Measurements from ENCODE around the gene RNASEH1. TPM values are rescaled to one million over a fixed set of nuclear protein-coding genes. Genes with fewer than 3 reads are reported as not detected.

Gene RNASEH1
- total RNA-seq, 3 donors from 2014 or later: 14.4 to 24.2 (median 19.5) TPM

GRCh38 chr2:3542107-3542506 lies 16.0 kb downstream of the RNASEH1 start:
- intact Hi-C loops (cut with DNase I, micrococcal nuclease): no loop called here
- H3K4me3 ChIP-seq: no peak overlapping the region
- ATAC-seq (no peak), DNase-seq (no peak)
- TF ChIP-seq CTCF (IDR thresholded peaks at IDR 0.05): no peak
- no peaks in the 10 kb centered on the region for H3K9me3 ChIP-seq
- H3K36me3 ChIP-seq (ENCODE audit: low read depth): peaks cover 6% of the 10 kb centered on the region
- H3K4me1 ChIP-seq (ENCODE audit: low read depth): no peaks in the 10 kb centered on the region

- peaks cover 6% of the 10 kb centered on the region for H3K36me3 ChIP-seq (ENCODE audit: low read depth)
- intact Hi-C loops (cut with DNase I, micrococcal nuclease): no loop called here
- ATAC-seq: no peak
- no peak for TF ChIP-seq CTCF (IDR thresholded peaks at IDR 0.05)
- H3K9me3 ChIP-seq: no peaks in the 10 kb centered on the region
- H3K4me1 ChIP-seq (ENCODE audit: low read depth): no peaks in the 10 kb centered on the region
- no peak overlapping the region for H3K4me3 ChIP-seq
- no peak for DNase-seq
These were observed 18.3 kb downstream of the RNASEH1 start for GRCh38 chr2:3539836-3540235.

- no peak for DNase-seq
- H3K4me1 ChIP-seq (ENCODE audit: low read depth): no peaks in the 10 kb centered on the region
- no peak for TF ChIP-seq CTCF (IDR thresholded peaks at IDR 0.05)
- H3K4me3 ChIP-seq: no peak overlapping the region
- no peaks in the 10 kb centered on the region for H3K9me3 ChIP-seq
- H3K36me3 ChIP-seq (ENCODE audit: low read depth): no peaks in the 10 kb centered on the region
- ATAC-seq: peak; percentile 39
- intact Hi-C loops (cut with DNase I, micrococcal nuclease): no loop called here
These were observed 21.2 kb downstream of the RNASEH1 start for GRCh38 chr2:3536682-3537632.

- peak; percentile 71 for ATAC-seq
- peak; percentile 27 to 67 (median 45) for DNase-seq
- Histone ChIP-seq H3K36me3 (ENCODE audit: low read depth) (no peaks in the 10 kb centered on the region), H3K4me1 (ENCODE audit: low read depth) (no peaks in the 10 kb centered on the region), H3K9me3 (no peaks in the 10 kb centered on the region), H3K4me3 (no peak overlapping the region)
- intact Hi-C loops (cut with DNase I, micrococcal nuclease): no loop called here
- no peak for TF ChIP-seq CTCF (IDR thresholded peaks at IDR 0.05)
These were observed 22.1 kb downstream of the RNASEH1 start for GRCh38 chr2:3535794-3536681.

- Histone ChIP-seq H3K36me3 (ENCODE audit: low read depth) (no peaks in the 10 kb centered on the region), H3K4me1 (ENCODE audit: low read depth) (no peaks in the 10 kb centered on the region), H3K4me3 (no peak overlapping the region), H3K9me3 (no peaks in the 10 kb centered on the region)
- ATAC-seq (no peak), DNase-seq (no peak)
- TF ChIP-seq CTCF (IDR thresholded peaks at IDR 0.05): no peak
- intact Hi-C loops (cut with DNase I, micrococcal nuclease): no loop called here
These were observed 22.7 kb downstream of the RNASEH1 start for GRCh38 chr2:3535467-3535793.
